Stimulated activated CD4-positive, alpha-beta T cell treated with anti-CD3 and anti-CD28 coated beads, Interleukin-2, amount 100 ng/mL, for 48 hours (primary cell): ENCODE results near the gene DBNDD1.
A peak's percentile ranks its signal among the peaks of the same experiment; 100 is the strongest.
"Not testable (repeated sequence)": the region's sequence is repeated elsewhere in the genome, so short reads cannot be mapped to it uniquely, and the experiment has no call there.

ENCODE experiments used
- DNase-seq, 2 donors: peaks; one replicate each; pipeline ENCODE4 v3.0.0-alpha.2; 2020

The DBNDD1 gene

GRCh38 chr16:90018652-90019542, at the start of gene DBNDD1:
TSS of gene DBNDD1 (minus strand) at chr16:90019456. CDS start at chr16:90019341, 115 bp downstream.
- DNase-seq = no peak

GRCh38 chr16:90061437-90061836, 42.2 kb upstream of the DBNDD1 start:
- DNase-seq = no peak

GRCh38 chr16:90057738-90058173, 38.5 kb upstream of the DBNDD1 start:
- DNase-seq = peak in 1 of 2 donors; percentile 17

- not testable (repeated sequence) for DNase-seq
These were observed 37.3 kb upstream of the DBNDD1 start for GRCh38 chr16:90056521-90056920.

- no peak for DNase-seq
These were observed 36.1 kb upstream of the DBNDD1 start for GRCh38 chr16:90055371-90055770.

- DNase-seq = no peak
These were observed 35.3 kb upstream of the DBNDD1 start for GRCh38 chr16:90054554-90054953.

- DNase-seq = no peak
These were observed 34.7 kb upstream of the DBNDD1 start for GRCh38 chr16:90053902-90054500.

GRCh38 chr16:90050969-90051368, 31.7 kb upstream of the DBNDD1 start:
- DNase-seq = no peak

- DNase-seq = no peak
These were observed 29.6 kb upstream of the DBNDD1 start for GRCh38 chr16:90048737-90049330.

GRCh38 chr16:90048347-90048722, 29.1 kb upstream of the DBNDD1 start:
- no peak for DNase-seq

- DNase-seq = no peak
These were observed 28.6 kb upstream of the DBNDD1 start for GRCh38 chr16:90047714-90048346.

- no peak for DNase-seq
These were observed 27.9 kb upstream of the DBNDD1 start for GRCh38 chr16:90046971-90047713.

- DNase-seq = no peak
These were observed 27.1 kb upstream of the DBNDD1 start for GRCh38 chr16:90046122-90046970.

- DNase-seq = no peak
These were observed 24.9 kb upstream of the DBNDD1 start for GRCh38 chr16:90044111-90044551.

- no peak for DNase-seq
These were observed 24.3 kb upstream of the DBNDD1 start for GRCh38 chr16:90043526-90043925.

GRCh38 chr16:90042946-90043514, 23.8 kb upstream of the DBNDD1 start:
- DNase-seq = no peak

- no peak for DNase-seq
These were observed 22.7 kb upstream of the DBNDD1 start for GRCh38 chr16:90041896-90042473.

- no peak for DNase-seq
These were observed 21.1 kb upstream of the DBNDD1 start for GRCh38 chr16:90040152-90041023.

- no peak for DNase-seq
These were observed 18.0 kb upstream of the DBNDD1 start for GRCh38 chr16:90037276-90037675.

GRCh38 chr16:90035902-90036301, 16.6 kb upstream of the DBNDD1 start:
- DNase-seq = no peak
